ENCODE measurements around the gene FEM1B.
A peak's percentile ranks its signal among the peaks of the same experiment; 100 is the strongest.

FEM1B gene

DNA sequence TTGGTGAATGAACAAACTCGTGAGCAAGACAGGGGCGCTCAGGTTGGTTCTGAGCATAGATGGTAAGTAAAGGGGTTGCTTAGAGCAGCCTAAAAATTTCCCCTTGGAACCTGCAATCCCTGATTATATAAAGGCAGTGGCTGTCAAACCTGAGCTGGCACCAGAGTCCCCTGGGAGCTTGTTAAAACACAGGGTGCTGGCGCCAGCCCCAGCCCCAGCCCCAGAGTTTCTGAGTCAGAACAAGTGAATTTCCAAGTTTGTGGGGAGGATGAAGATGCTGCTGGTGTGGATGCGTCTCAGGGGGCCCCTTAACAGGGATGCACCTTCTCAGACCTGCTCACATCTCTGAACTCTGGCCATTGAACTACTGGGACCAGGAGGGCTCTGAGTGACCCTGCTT lies 48.2 kb downstream of the FEM1B start:
- DNase-seq (ENCODE audit: low spot score): no peak

GRCh38 chr15:68326711-68327354 lies 49.3 kb downstream of the FEM1B start:
- no peak for DNase-seq (ENCODE audit: low spot score)

DNA sequence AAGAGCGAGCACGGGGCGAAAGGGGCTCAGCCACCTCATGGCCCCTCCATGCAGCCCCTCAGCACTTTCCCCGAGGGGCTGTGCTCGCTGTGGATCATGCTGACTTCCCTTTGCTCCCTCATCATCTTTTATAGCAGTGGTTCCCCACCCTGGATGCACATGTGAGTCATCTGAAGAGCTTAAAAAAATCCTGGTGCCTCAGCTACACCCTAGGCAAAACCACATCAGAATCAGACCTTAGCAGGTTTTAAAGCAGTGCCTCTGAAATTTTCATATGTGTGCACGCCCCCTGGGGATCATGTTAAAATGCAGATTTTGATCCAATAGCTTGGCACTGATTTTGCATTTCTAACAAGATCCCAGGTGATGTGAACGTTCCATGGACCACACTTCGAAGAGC lies 50.9 kb downstream of the FEM1B start:
- no peak for DNase-seq (ENCODE audit: low spot score)

GRCh38 chr15:68328964-68329363 lies 51.4 kb downstream of the FEM1B start:
- no peak for DNase-seq (ENCODE audit: low spot score)

- no peak for DNase-seq (ENCODE audit: low spot score)
Observed at GRCh38 chr15:68330416-68330815, 52.9 kb downstream of the FEM1B start.

GRCh38 chr15:68330901-68331300 lies 53.4 kb downstream of the FEM1B start:
- no peak for DNase-seq (ENCODE audit: low spot score)

DNA sequence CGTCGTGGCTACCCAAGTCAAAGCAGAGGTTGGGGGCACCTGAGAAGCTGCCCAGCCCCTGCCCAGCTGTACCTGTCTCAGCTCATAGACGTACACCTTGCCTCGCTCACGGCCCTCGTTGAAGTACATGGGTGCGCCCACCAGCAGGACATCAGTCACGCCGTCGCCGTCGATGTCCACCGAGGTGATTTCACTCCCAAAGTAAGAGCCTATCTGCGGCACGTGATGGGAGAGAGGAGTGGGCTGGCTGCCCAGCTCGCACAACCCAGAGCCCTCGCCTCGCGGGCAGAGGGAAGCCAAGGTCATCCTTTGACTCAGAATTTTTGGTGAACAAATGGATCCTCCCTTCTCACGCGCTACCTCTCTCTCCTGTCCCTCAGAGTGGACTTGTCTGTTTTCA lies 54.7 kb downstream of the FEM1B start:
- no peak for DNase-seq (ENCODE audit: low spot score)

DNA sequence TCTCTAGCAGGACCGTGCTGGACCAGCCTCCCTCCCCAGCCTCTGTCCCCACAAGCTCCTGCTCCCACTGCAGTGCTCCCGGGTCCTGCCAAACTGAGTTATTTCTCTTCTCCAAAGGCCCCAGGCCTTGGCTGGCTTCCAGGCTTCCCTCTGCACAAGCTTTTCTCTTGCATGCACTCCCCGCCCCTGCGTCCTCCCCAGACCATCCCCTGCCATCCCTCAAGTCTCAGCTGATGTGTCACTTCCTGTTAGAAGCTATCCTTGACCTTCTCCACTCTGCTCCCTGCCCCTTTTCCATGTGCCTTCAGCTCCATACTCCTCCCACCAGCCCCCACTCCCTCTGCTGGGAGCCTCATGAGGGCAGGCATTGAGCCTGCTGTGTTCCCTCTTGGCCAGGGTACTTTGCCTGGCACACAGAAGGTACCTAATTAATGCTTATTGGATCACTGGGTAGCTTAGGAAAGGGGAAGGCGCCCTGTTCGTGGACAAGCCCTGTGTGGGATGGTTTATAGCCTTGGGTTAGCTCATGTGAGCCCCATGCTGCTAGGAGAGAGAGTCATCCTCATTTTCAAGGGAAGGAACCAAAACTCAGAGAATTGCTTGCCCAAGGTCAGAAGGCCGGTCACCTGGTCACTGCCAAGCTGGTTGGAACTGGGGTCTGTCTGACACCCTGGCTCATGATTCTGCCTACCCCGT lies 56.4 kb downstream of the FEM1B start:
- DNase-seq (ENCODE audit: low spot score): no peak

- DNase-seq (ENCODE audit: low spot score): no peak
Observed at GRCh38 chr15:68334661-68335124, 57.1 kb downstream of the FEM1B start.

- DNase-seq (ENCODE audit: low spot score): peak; percentile 11
Observed at GRCh38 chr15:68335251-68335650, 57.7 kb downstream of the FEM1B start.

DNA sequence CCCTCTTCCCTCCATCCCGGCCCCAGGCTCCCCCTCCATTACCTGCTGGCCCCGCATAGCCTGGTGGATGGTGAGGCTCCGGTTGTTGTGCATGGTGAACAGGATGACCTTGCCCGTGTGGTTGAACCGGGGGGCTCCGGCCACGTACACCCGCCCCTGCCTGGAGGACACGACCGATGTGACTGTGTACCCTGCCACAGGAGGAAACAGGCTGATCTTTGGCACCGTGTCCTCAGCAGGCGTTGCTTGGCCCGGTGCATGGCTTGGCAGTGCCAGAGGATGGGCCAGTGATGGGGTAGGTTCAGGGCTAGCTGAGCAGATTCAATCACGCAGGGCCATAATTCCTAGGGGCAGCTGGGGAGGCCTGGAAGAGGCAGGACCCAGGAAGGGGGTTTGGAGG lies 58.1 kb downstream of the FEM1B start:
- DNase-seq (ENCODE audit: low spot score): no peak

DNA sequence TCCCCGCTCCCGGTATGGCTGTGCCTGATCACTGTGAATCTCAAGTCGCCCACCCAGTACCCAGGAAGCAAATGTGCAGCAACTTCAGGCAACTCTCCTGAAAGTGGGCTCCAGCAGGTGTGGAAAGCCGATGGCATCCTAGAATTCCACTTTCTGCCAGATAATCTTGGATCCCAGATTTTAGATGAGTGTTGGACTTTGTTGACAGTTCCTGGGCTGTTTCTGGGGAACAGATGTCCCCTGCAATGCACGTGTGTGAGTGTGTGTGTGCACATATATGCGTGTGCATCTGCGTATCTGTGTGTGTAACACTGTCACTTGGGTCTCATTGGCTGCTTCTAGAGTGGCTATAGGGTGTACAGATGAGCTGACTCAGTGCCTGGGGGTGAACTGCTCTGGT lies 59.0 kb downstream of the FEM1B start:
- no peak for DNase-seq (ENCODE audit: low spot score)

- no peak for DNase-seq (ENCODE audit: low spot score)
Observed at GRCh38 chr15:68337826-68338225, 60.3 kb downstream of the FEM1B start.

DNA sequence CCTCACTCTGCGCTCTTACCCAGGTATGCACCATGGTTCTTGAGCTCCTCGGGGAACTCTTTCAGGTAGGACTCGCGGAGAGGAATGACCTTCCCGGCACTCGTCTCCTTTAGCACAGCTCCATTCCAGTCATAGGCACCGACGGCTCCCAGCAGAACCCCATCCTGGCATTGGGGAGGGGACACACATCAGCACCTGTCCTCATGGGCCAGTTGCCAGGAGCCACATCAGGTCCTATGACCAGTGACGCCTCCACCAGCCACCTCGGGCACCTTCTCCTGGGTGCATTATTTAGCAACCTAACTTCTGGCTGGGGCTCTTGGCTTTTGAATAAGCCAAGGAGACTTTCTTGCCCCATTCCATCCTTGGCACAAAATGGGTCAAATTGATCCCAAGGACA lies 61.9 kb downstream of the FEM1B start:
- DNase-seq (ENCODE audit: low spot score): no peak

DNA sequence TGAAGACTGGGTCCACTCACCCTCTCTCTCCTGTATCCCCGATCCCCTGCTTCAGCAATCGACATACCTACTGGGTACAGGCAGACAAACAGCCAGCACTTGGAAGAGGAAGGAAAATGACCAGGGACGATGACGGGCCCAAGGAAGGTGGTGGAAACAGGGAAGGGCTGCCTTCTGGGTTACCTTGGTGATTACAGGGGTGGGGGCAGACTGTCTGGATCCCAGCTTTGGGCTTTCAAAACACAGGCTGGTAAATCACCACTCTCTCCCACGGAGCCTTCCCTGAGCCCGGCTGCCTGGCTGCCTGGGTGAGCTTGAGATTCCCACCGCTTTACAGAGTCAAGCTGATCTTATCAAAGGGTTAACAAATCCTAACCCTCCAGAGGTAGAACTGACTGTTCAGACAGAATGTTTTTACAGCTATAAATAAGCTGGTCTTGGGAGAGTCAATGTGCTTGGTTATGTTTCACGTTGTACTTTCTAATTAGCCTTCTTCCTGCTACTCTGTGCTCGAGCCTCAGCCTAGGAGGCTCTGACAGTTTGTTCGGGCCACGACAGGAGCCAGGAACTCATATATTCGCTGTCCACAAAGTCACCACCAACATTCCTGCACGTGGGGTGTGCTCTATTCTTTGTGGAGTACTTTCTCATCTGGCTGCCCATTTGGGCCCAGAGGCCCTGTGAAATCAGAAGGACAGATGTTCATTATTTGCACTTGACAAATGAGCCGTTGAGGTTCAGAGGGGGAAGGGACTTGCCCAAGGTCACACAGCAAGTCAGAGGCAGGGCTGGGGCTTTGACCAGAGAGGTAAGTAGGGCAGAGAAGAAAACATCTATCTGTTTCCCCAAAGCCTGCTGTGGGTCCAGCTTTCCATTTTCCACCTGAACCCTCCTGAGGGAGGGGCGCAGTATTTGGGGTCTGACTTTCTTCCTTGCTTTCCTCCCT lies 63.5 kb downstream of the FEM1B start:
- DNase-seq (ENCODE audit: low spot score): no peak

DNA sequence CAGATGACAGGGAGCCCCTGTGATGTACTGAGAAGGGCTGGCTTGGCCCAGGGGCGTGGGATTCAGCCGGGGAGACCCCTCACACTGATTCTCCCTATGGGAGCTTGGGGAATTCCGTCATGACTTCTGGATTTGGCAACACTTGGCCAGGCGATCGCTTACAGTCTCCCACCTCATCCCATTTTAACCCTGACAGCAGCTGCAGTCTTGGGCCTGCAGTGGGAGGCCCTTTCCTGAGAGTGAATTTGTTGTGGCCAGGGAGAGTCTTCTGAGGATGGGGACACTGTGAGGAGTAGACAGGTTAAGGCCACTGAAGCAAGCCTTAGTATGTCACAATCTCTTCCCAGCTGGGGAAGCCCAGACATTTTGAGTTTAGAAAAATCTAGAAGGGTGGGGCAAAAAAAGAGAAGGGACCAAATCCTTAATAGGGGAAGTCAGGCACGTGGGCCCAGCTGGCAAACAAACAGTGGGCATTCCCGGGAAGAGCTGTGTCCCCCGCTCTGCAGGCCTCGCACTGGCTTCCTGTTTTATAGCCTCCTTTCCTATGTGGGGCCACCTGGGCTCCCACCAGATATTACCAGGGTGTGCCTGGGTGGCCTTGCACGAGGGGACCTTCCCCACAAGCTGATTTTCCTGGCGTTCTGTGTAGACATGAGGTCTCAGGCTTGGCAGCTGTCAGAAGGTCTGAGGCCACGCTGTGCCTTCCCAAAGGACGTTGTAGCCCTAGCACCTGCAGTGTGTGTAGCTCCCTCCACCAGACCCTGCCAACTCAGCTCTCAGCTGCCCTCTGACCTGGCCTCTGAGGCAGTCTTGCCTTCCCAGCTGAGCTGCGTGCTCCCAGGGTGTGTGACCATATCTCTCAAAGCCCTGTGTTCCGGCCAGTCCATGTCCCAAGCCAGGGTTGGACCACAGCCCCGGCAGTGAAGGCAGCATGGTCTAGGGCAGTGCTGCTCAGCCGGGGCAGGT lies 64.5 kb downstream of the FEM1B start:
- DNase-seq (ENCODE audit: low spot score): no peak

DNA sequence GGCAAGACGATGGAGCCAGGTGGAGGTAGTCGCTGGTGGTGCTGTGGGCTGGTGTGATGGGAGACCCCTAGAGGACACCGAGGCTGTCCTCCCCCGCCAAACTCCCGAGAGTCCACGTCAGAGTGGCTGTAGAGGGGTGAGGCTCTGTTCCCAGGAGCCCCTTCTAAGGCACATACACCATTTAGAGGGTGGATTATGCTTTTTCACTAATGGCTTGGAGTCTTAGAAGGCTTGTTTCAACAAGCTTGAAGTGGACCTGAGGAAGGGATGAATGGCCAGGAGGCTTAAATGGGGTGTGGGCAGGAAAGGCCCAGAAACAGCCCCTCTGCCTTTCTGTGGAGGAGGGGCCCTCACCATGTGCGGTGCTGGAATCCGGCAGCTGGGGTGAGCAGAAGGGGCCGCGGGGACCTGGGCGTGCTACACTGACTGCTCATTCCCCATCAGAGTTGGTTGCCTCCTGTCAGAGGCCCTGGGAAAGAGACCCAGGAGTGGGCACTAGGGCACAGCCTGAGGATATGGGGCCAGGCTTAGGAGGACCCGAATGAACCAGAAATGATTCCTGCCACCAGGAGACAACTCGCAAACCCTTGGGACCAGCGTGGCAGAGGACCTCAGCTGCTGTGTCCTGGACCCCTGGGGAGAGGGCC lies 66.2 kb downstream of the FEM1B start:
- no peak for DNase-seq (ENCODE audit: low spot score)

DNA sequence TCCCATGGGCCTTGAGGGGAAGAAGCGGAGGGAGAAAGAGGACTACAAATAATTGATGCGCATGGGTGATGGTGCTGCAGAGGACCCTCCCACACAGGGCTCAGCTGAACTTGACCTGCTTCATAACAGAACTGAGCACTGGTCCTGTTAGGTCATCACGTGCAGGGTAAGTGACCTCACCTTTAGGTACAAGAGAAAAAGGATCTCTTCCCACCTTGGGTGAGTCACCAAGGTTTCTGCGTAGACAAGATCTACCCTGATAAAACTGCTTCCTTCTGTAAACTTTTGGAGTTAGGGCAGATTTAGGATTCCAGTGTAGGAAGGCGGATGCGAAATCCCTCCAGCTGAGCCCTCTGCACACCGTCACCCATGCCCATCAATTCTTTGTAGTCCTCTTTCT lies 67.1 kb downstream of the FEM1B start:
- DNase-seq (ENCODE audit: low spot score): no peak

All from LoVo (cell line).